GM19025 (cell line): ENCODE results near the gene SLC44A2.
"Not testable (repeated sequence)": the region's sequence is repeated elsewhere in the genome, so short reads cannot be mapped to it uniquely, and the experiment has no call there.

ENCODE experiments used
- ATAC-seq: cut with Tn5 transposase; IDR thresholded peaks from one replicate; pipeline ENCODE4 v1.9.1; 2021; ENCODE audit warnings: mild to moderate bottlenecking, low read depth, moderate library complexity; ENCODE audit not compliant: unreplicated experiment

SLC44A2 gene

GRCh38 chr19:10646456-10647159 lies 21.3 kb downstream of the SLC44A2 start:
- ATAC-seq: no peak

- ATAC-seq: no peak
These were observed 23.0 kb downstream of the SLC44A2 start for GRCh38 chr19:10648360-10648759.

DNA sequence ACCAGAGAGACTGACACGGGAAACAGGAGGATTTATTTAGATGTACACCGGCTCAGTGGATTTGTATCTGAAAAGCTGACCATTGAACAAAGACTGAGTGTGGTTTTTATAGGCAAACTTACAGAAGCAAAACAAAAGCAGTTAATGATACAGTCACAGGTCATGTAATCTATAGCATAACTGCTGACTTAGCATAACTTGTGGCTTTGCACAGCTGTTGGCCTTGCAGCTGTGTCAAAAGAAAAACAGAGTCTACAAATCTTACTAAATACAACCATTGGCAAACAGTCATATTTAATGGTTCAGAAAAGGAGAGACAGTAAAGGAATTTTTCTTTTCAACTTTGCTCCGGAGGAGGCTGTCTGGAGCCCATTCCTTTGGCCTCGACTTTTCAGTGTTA lies 26.5 kb downstream of the SLC44A2 start:
- no peak for ATAC-seq

GRCh38 chr19:10653482-10653731 lies 28.1 kb downstream of the SLC44A2 start:
- ATAC-seq: no peak

GRCh38 chr19:10653732-10654609 lies 28.6 kb downstream of the SLC44A2 start, which contains the start of gene ILF3:
Gene ILF3 (plus strand): TSS chr19:10654346. CDS start chr19:10670606, 16,260 bp downstream.
- peak; percentile 65 for ATAC-seq

GRCh38 chr19:10654610-10655456 lies 29.5 kb downstream of the SLC44A2 start:
- ATAC-seq: no peak

DNA sequence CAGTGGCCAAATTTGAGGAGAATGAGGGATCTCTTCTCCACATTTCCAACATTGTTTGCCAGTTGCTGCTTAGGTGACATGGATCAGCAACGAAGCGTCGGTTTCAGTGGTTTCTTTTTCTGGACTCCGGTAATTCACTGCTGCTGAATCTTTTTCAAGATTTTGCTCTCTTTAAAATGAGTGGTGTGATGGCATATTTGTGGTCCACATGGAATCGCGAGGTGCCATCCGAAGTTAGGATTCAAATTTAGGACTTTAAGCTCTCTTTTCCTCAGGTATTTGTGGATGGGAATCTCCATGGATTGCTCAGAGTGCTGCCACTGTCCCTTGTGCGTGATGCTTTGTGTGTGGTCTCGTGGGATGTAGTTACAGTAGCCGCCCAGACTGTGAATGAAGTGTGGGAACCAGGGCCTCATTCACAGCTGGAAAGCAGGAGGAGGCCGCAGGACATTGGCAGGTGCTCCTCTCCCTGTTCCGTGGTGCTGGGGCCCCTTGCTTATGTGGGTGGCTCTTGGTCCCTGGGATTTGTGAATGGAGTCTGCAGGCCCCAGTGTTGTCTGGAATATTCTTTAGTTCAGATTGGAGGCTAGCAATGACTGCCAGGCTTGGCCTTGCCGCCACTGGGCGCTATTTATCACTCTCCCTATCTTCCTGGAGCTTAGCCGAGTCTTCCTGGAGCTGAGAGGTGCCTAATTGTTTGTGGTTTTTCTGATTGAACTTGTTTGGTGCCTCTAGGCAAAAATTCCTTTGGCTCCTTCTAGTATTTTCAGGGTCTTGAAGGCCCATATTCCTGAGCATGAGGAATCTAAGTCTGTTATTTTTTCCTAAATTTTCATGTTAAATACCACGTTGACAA lies 30.3 kb downstream of the SLC44A2 start:
- no peak for ATAC-seq

GRCh38 chr19:10660346-10660745 lies 35.0 kb downstream of the SLC44A2 start:
- ATAC-seq: no peak

GRCh38 chr19:10661946-10662345 lies 36.6 kb downstream of the SLC44A2 start:
- no peak for ATAC-seq

DNA sequence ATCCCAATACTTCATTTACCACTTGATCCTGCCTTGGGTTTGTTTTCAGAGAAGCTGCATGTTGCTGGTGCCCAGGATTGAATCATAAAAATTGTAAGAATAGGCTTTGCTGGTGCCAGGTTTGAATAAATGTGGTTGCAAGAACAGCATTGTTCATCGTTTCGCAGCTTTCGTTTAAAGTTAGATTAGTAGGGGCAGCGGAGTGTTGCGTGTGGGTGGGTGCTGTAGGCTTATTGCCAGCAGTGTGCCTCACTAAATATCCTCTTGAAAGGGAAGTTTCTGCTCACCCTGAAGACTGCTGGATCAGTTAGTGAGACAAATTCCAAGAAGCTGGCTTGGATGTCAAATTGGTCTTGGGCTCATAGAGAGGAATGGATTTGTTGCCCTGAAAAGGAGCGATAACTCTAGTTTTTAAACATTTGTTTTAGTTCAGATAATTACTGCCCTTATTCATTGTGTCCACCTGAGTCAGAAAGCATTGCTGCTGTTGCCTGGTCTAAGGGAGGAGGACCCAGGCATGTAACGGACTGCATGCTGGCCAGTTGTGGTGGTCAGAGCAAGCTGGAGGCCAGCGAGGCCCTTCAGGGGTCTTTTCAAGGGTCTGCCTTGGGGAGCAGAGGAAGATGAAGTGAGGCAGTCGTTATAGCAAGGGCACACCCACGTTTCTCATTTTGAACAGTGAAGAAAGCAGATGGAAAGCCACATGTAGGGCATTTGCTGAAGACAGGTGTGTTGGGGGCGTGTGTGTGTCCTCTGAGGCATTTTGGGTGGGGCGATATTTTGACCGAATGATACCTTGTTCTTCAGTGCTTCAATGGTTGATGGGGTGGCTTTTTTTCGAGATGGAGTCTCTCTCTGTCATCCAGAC lies 37.3 kb downstream of the SLC44A2 start:
- no peak for ATAC-seq

GRCh38 chr19:10663252-10663563 lies 37.9 kb downstream of the SLC44A2 start:
- not testable (repeated sequence) for ATAC-seq

GRCh38 chr19:10667867-10668266 lies 42.5 kb downstream of the SLC44A2 start:
- ATAC-seq: no peak

DNA sequence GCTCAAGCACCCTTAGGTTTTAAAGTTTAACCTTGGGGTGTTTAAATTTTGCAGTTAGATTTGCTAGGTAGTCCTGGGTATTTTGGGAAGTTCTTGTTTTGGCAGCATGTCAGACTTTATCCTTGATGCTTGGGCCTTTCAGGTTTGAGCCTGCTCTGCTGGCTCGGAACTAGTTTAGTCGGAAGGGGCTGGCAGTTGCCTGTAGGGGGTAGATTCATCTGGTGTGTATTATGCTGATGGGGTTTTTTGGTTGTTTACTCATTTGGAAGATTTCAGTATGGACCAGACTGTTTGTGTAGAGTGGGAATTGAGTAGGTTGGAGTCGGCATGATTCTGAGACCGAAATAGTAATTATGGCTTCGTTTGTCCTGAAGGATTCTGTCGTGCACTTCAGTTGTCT lies 43.9 kb downstream of the SLC44A2 start:
- ATAC-seq: no peak

GRCh38 chr19:10670182-10670581 lies 44.8 kb downstream of the SLC44A2 start:
- no peak for ATAC-seq

- ATAC-seq: no peak
These were observed 45.8 kb downstream of the SLC44A2 start for GRCh38 chr19:10670876-10671804.

DNA sequence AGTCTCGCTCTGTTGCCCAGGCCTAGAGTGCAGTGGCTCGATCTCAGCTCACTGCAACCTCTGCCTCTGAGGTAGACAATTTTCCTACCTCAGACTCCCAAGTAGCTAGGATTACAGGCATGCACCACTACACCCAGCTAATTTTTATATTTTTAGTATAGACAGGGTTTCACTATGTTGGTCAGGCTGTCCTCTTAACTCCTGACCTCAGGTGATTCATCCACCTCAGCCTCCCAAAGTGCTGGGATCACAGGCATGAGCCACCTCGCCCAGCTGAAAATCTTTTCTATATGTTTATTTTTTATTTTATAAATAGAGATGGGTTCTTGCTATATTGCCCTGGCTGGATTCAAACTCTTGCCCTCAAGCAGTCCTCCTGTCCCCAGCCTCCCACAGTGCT lies 46.6 kb downstream of the SLC44A2 start:
- ATAC-seq: not testable (repeated sequence)

GRCh38 chr19:10675214-10675613 lies 49.9 kb downstream of the SLC44A2 start:
- ATAC-seq: not testable (repeated sequence)

DNA sequence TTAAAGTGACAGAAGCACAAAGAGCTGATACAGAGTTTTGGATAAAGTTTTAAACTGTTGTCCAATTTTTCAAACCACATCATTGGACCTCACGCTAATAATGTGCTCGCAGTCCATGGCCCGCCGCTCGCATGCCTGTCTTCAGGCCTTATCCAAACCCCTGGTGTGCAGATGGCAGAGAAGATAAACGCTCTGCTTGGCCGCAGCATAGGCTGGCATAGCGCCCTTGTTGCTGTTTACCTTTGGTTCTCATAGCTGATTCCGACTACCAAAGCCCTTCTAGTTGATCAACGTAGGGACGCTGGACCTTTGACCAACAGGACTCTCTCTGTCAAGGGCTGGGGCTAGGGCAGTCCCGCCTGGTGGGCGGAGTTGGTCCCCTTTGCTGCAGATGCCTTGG lies 52.4 kb downstream of the SLC44A2 start:
- no peak for ATAC-seq
